ENCODE data around the gene CACNB4.
A peak's percentile ranks its signal among the peaks of the same experiment; 100 is the strongest.
"Not testable (repeated sequence)": the region's sequence is repeated elsewhere in the genome, so short reads cannot be mapped to it uniquely, and the experiment has no call there.

The CACNB4 gene

GRCh38 chr2:151931030-151931611 is 167.7 kb downstream of the CACNB4 start:
- no peak for DNase-seq

- no peak for DNase-seq
These were observed 168.8 kb downstream of the CACNB4 start for GRCh38 chr2:151930042-151930441.

- peak; percentile 17 for DNase-seq
These were observed 170.5 kb downstream of the CACNB4 start for GRCh38 chr2:151928380-151928779.

DNA sequence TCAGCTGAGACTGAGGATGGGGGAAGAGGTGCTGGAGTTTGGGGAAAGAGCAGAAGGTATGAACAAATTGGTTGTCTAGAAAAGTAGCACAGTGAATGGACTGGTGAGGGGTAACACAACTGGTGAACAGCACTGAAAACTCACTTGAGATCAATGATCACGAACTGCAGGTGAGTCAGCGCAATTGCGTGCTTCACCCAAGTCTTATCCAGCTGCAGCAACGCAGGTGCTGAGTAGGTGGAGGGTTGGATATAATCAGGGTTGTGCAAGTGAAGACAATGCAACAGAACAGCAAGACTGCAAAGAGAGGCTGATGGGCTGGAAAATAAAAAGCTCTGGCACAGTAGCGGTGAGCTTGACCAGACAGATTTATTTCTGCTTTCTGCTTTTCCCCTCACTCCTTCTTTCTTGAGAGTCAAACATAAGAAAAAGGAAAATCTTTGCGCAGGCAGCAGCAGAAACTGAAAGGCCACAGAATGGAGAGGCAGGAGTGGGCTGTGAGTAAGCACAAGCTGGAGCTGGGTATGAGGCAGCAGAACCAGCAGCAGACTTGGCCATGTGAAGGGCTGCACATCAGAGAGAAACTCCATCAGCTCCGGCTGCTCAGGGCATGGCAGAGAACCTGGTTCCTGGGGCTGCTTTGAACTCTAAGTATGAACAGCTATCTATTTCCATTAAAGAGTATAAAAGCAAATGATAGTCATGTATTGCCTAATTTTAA is 171.2 kb downstream of the CACNB4 start:
- DNase-seq, result peak; percentile 34

- no peak for DNase-seq
These were observed 175.8 kb downstream of the CACNB4 start for GRCh38 chr2:151922845-151923666.

DNA sequence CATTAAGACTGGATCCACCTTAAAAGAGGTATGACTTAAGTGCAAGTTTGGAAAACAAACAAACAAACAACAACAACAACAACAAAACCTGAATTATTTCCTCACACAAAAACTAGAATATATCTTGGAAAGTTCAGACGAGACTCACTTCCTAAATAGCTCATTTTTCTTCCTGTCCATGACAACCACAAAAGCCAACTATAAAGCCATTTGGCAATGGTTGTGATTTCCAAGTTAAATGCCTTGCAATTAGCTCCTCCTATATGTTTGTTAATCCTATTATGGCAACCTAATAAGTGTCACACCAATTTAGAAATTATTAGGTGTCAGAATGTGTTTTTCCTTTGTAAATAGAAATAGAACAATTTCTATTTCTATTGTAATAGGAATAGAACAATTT is 179.1 kb downstream of the CACNB4 start:
- no peak for DNase-seq

DNA sequence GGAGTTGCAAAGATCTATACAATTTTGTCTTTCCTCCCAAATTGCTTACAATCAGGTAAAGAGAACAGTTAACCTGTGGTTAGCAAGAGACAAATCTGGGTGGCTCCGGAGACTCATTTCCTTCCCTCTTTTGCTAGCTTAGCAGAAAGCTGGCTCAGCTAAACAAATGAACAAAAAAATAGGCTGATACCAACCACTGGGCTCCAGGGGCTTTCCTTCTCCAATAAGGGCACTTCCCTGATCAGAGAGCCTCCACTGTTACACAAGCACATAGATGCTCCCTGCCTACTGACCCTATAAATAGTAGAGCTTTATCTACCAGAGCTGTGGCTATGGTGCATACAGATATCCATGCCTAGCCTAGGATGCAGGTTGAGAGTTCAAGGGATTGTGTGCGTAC is 180.5 kb downstream of the CACNB4 start:
- DNase-seq, result no peak

GRCh38 chr2:151916632-151917031 is 182.2 kb downstream of the CACNB4 start:
- no peak for DNase-seq

GRCh38 chr2:151915629-151916025 is 183.2 kb downstream of the CACNB4 start:
- DNase-seq, result not testable (repeated sequence)

DNA sequence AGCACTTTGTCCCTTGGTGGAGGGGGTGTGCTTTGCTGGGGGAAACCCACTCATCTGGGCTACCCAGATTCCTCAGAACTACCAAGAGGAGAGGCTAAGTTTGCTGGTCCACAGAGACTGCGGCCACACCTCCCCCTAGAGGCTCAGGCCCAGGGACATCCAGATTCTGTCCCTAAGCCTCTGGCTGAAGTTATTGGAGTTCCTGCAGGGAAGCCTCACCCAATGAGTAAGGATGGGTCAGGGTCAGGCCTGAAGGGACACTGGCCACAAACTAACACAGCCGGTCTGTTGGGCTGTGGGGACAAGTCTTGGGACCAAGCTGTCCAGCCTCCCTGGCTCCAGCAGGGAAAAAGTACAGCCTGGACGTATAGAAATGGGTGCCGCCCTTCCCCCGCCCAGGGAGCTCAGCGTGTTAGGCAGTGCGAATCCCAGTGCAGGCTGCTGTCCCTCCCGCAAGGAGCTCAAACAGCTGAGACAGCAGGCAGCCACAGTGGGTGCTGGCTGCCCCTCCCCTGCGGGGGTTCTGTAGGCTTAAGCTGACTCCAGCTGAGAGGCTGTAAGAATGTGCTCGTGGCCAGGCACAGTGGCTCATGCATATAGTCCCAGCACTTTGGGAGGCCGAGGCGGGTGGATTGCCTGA is 183.7 kb downstream of the CACNB4 start:
- DNase-seq, result no peak

DNA sequence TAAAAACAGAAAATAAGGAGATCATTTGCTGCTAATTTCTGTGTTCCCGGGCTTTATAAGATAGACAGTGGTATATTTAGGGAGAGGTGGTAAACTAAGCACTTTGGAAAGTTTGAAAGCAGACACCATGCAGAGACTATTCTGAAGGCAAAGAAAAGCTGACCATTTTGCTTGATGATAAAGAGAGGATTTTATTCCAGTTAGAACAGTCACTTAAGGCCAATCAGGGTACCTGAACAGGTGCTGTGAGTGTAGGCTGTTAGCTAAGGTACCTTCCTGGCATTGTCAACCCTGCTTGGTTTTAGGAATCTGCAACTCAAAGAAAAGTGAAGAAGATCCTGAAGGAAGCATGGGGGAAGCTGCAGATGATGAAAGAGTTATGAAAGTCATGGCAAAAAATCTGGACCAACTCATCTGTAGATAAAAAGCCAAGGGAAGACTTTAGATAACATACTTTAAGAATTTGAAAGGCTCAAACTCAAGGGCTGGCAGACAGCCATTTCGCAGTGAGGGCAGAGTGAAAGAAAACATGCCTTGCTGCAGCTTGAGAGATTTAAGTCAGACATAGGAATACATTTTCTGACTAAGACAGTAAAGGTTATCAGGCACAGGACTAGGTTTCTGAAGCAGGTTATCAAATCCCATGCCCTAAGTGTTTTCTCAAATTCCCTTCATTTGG is 190.5 kb downstream of the CACNB4 start:
- DNase-seq, result no peak

DNA sequence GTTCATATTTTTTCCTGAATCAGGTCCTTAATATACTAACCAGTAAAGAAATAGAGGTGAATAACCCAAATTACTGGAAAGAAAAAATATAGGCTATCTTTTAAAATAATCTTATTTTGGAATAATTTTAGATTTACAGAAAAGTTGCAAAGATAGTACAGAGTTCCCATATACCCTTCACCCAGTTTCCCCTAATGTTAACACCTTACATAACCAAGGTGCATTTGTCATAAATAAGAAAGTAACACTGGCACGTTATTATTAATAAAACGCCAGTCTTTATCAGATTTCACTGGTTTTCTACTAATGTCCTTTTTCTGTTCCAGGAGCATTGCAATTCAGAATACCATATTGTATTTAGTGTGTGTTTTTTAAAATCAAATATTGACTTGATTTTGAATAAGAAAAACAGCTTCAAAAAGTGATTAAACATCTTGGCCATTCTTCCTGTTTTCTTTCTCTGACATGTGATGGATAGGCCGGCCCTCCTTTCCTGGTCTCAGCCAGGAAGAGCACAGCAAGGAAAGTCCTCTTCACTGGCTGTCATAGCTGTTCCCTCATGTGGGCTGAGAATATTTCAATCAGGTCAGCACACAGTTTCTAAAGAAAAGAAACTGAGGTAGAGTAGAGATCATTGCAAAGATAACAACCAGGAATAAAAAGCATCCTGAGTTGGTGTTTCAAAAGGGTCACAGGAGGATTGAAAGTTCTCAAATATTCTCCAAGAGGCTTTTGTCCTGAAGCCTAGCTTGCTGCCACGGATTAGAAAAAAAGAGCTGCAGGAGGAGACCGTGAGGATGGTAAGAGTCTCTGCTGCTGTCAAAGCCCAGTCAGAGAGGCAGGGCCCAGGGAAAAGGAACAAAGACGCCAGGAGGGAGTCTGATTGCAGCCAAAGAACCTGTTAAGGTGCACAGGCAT is 191.3 kb downstream of the CACNB4 start:
- no peak for DNase-seq

- no peak for DNase-seq
These were observed 192.2 kb downstream of the CACNB4 start for GRCh38 chr2:151906633-151906998.

DNA sequence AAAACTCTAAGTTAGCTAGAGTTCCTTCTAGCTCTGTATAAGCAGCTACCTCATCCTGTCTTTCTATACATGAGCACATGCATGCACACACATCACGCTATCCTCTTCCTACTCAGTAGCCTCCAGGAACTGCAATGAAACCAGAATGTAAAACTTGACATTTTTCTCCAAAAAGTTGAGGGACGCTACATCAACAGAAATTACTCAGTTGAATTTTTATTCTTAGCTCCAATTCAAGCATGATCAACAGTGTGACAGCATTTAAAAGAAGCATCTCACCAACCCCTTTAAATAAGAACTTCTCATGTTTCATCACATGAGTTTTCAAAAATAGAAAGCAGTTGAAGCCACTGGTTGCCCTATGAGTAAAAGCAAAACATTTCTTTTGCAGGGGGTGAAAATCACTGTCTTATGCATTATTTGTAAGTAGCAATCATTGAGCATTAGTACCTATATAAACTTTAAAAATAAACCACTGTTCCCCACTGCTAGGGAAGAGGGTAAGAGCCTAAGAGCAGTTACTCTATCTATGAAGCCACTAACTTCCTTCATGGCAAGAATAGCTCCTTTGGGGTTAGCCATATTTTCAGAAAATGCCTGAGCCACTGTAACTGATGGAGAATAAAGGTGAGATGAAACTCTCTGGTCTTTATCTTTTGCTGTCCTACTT is 192.7 kb downstream of the CACNB4 start:
- no peak for DNase-seq

DNA sequence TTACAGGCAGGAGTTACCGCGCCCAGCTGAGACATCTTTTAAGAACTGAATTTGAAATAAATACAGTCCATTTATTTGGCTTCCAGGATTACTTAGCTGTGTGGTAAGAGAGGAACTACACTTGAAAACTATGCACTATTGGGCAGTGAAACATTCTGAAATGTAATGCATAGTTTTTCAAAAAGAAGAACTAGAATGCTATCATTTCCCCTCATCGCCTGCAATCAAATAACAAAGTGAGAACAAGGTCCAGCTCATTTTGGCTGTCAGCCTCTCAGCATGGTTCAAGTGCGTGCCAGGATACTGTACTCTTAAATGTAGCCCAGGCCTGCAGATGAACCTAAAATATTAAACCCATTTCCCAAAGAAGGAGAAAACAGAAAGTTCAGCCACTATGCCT is 194.0 kb downstream of the CACNB4 start:
- DNase-seq, result no peak

DNA sequence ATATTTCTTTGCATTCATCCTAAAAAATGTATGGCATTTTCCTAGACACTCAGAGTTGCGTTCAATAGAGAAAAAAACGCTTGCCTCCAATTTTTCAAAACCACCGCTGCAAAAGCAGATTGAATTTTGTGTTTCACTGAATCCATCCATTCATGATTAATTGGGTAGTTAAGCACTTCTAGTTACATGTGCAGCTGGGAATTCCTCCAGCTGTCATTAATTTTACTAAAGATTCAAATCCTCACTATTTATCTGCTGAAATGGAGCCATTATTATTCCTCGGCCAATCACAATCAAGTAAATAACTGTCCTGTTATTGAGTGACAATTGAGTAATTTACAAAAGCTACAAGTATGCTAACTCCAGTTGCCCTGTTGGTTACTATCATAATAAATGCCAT is 194.8 kb downstream of the CACNB4 start:
- no peak for DNase-seq

DNA sequence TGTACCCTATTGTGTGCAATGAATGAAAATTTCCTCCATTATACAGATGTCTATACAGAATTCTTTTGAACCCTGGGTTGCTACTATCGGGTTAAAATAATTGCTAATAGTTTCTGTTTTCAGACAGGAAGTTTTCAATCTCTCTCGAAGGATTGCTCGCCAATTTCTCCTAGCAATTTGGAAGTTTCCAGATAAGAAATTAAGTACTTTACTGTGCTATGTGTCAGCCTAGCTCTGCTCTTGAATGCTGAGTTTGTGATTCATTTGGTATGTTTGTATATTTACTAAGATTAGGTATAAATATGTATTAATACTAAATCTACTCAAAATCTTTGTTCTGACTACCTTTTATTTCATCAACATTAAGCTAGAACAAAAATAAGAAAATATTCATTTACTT is 196.0 kb downstream of the CACNB4 start:
- DNase-seq, result no peak

DNA sequence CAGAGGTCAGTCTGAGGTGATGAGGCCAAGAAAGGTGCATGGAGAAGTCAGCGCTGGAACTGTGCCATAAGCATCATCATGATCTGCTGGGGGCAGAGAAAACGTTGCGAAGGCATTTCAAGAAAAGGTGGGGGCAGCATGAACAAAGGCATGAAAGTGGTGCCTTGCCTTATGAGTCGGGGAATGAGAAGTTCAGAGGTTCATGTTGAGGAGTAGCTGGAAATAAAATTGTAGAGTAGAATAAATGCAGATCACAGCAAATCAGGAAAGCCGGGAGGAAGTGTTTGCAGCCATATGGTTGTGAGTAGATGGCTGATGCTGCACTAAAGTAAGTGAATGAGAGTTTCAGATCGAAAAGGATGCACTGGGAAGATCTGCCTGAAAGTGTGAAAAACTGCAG is 198.5 kb downstream of the CACNB4 start:
- DNase-seq, result no peak

GRCh38 chr2:151899156-151899555 is 199.7 kb downstream of the CACNB4 start:
- DNase-seq, result no peak

DNA sequence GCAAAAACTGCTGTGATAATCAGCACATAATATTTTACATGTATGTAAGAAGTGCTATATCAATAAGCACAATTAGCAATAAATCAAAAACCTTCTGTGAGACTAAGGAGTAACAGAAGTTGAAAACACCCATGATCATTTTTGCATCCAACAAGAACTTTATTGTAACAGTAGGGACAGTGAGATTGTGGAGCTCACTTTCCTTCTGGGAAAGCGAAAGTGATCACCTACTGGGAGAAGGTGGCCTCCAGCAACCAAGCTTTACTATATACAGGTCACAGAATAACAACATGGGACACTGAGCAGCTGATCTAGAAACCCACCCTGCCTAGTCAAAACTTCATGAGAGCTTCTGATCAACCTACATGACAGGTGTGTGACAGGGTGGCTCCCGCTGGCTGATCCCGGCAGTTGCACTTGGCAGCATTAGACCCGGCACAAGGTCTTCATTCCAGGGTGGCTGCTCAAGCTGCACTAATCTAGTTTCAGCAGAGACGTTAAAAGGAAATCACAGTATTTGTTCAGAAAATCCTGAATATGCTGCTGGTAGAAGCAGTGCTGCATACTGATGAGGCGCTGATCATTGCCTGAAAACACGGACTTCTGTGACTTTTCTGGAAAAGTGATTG is 207.2 kb downstream of the CACNB4 start:
- no peak for DNase-seq

GRCh38 chr2:151887164-151887563 is 211.7 kb downstream of the CACNB4 start:
- no peak for DNase-seq
